Jurkat, Clone E6-1 (cell line): ENCODE results near the gene CLMN.
"Not testable (repeated sequence)": the region's sequence is repeated elsewhere in the genome, so short reads cannot be mapped to it uniquely, and the experiment has no call there.

Experiments used
- DNase-seq: peaks from one replicate; pipeline ENCODE4 v3.0.0-alpha.2; 2011; ENCODE audit warnings: low read depth, low spot score
- H3K4me3 ChIP-seq: 2 replicates; pipeline ENCODE4 v1.5.1; 2011; ENCODE audit warnings: mild to moderate bottlenecking, low read length, control low read depth, moderate library complexity

Gene CLMN

GRCh38 chr14:95217391-95217900, 102.3 kb downstream of the CLMN start:
- no peak for DNase-seq

GRCh38 chr14:95216008-95216407, 103.7 kb downstream of the CLMN start:
- DNase-seq: no peak
- H3K4me3 ChIP-seq: no peak overlapping the region

More at GRCh38 chr14:95217391-95217900, 102.3 kb downstream of the CLMN start:
- no peak overlapping the region for H3K4me3 ChIP-seq

GRCh38 chr14:95215094-95215725, 104.5 kb downstream of the CLMN start:
- DNase-seq: no peak

GRCh38 chr14:95213774-95214173, 105.9 kb downstream of the CLMN start:
- H3K4me3 ChIP-seq: no peak overlapping the region
- no peak for DNase-seq

More at GRCh38 chr14:95215094-95215725, 104.5 kb downstream of the CLMN start:
- no peak overlapping the region for H3K4me3 ChIP-seq

- DNase-seq: no peak
- H3K4me3 ChIP-seq: no peak overlapping the region
These were observed 107.8 kb downstream of the CLMN start for GRCh38 chr14:95211721-95212504.

- H3K4me3 ChIP-seq: no peak overlapping the region
- DNase-seq: no peak
These were observed 109.0 kb downstream of the CLMN start for GRCh38 chr14:95210699-95211098.

GRCh38 chr14:95208598-95208997, 111.1 kb downstream of the CLMN start:
- no peak overlapping the region for H3K4me3 ChIP-seq
- no peak for DNase-seq

GRCh38 chr14:95207475-95208233, 112.1 kb downstream of the CLMN start:
- H3K4me3 ChIP-seq: no peak overlapping the region
- no peak for DNase-seq

- no peak for DNase-seq
- H3K4me3 ChIP-seq: no peak overlapping the region
These were observed 113.2 kb downstream of the CLMN start for GRCh38 chr14:95206534-95206933.

- H3K4me3 ChIP-seq: no peak overlapping the region
- DNase-seq: no peak
These were observed 115.0 kb downstream of the CLMN start for GRCh38 chr14:95204705-95205104.

GRCh38 chr14:95201745-95202144, 118.0 kb downstream of the CLMN start:
- not testable (repeated sequence) for H3K4me3 ChIP-seq, DNase-seq

- DNase-seq: no peak
- H3K4me3 ChIP-seq: no peak overlapping the region
These were observed 119.3 kb downstream of the CLMN start for GRCh38 chr14:95200404-95200803.

GRCh38 chr14:95199298-95199983, 120.3 kb downstream of the CLMN start:
- DNase-seq: no peak
- no peak overlapping the region for H3K4me3 ChIP-seq

- H3K4me3 ChIP-seq: no peak overlapping the region
- DNase-seq: no peak
These were observed 121.4 kb downstream of the CLMN start for GRCh38 chr14:95198320-95198719.

GRCh38 chr14:95197551-95197950, 122.2 kb downstream of the CLMN start:
- no peak for DNase-seq

GRCh38 chr14:95196826-95197545, 122.7 kb downstream of the CLMN start:
- H3K4me3 ChIP-seq: no peak overlapping the region
- no peak for DNase-seq

More at GRCh38 chr14:95197551-95197950, 122.2 kb downstream of the CLMN start:
- H3K4me3 ChIP-seq: no peak overlapping the region

GRCh38 chr14:95196268-95196667, 123.4 kb downstream of the CLMN start:
- no peak overlapping the region for H3K4me3 ChIP-seq
- DNase-seq: peak; percentile 31

GRCh38 chr14:95195031-95195430, 124.7 kb downstream of the CLMN start:
- H3K4me3 ChIP-seq: no peak overlapping the region
- no peak for DNase-seq

- no peak for DNase-seq
- no peak overlapping the region for H3K4me3 ChIP-seq
These were observed 126.6 kb downstream of the CLMN start for GRCh38 chr14:95193081-95193480.
